GM12878 (cell line): ENCODE measurements around the gene SENP1. TPM values are rescaled to one million over a fixed set of nuclear protein-coding genes. Genes with fewer than 3 reads are reported as not detected.

Experiments
- ATAC-seq: fragments of 200-7000 bp; cut with Tn5 transposase; 3 replicates; pipeline ENCODE4 v1.9.1; 2020; ENCODE audit warnings: mild to moderate bottlenecking, moderate library complexity
- BruUV-seq: library from RNA; stranded (reverse); fragments of 400-500 nt; replicated peaks from 2 replicates; lab custom pipeline; 2021; lab: Mats Ljungman, UMichigan
- CTCF ChIA-PET: fragments of 300-600 bp; sonication (Branson Sonifier 250); formaldehyde crosslinking; extraction: SDS; loops from one replicate; lab custom pipeline; 2021; ENCODE audit warnings: inconsistent platforms; lab: Yijun Ruan, JAX
- POLR2A ChIA-PET: fragments of 350-600 bp; formaldehyde crosslinking; extraction: SDS; loops from one replicate; lab custom pipeline; 2021; ENCODE audit warnings: inconsistent platforms; lab: Charles Lee
- RAD21 ChIA-PET: fragments of 300-600 bp; sonication (Branson Sonifier 250); formaldehyde crosslinking; loops from one replicate; lab custom pipeline; 2023; ENCODE audit warnings: antibody characterized with exemption; ENCODE audit not compliant: unreplicated experiment; lab: Charles Lee
- SMC1A ChIA-PET: fragments of 300-600 bp; sonication (Branson Sonifier 250); formaldehyde crosslinking; loops from one replicate; lab custom pipeline; 2023; ENCODE audit not compliant: unreplicated experiment, uncharacterized antibody; lab: Charles Lee
- DNase-seq: peaks from one replicate; pipeline ENCODE4 v3.0.0-alpha.2; 2011; ENCODE audit warnings: low read depth, low spot score
- FAIRE-seq: peaks from 3 replicates; lab custom pipeline; 2011; peaks lifted over from hg19 to GRCh38; lab: Jason Lieb, UNC
- H2AFZ ChIP-seq: 2 replicates; pipeline ENCODE4 v1.6.0; 2011; ENCODE audit warnings: low read depth, low read length, control low read depth; ENCODE audit not compliant: control insufficient read depth
- H3K27ac ChIP-seq: 2 replicates; pipeline ENCODE4 v1.5.1; 2011; ENCODE audit warnings: control low read depth; ENCODE audit not compliant: control insufficient read depth, insufficient read depth
- H3K27me3 ChIP-seq, 2 experiments: replicated peaks in 1 of 2; 2 replicates each; pipeline versions ENCODE4 v1.6.0 to v1.6.1; 2011; ENCODE audit warnings: low read length in 1 of 2; ENCODE audit not compliant: control insufficient read depth in 2 of 2, insufficient read depth in 2 of 2
- H3K36me3 ChIP-seq, 2 experiments: 2 replicates each; pipeline ENCODE4 v1.5.1; 2011; ENCODE audit warnings: low read length in 1 of 2; ENCODE audit not compliant: control insufficient read depth in 2 of 2, insufficient read depth in 2 of 2
- H3K4me1 ChIP-seq: 2 replicates; pipeline ENCODE4 v1.6.1; 2011; ENCODE audit warnings: mild to moderate bottlenecking, low read length, moderate library complexity, mixed read lengths; ENCODE audit not compliant: control insufficient read depth, insufficient read depth
- H3K4me2 ChIP-seq: 2 replicates; pipeline ENCODE4 v1.6.0; 2011; ENCODE audit warnings: control low read depth; ENCODE audit not compliant: control insufficient read depth, insufficient read depth
- H3K4me3 ChIP-seq: fragments of 200-600 bp; sonication (generic); 2 replicates; pipeline ENCODE4 v1.5.1; 2016
- H3K79me2 ChIP-seq: 2 replicates; pipeline ENCODE4 v1.6.0; 2011; ENCODE audit warnings: low read length; ENCODE audit not compliant: control insufficient read depth, insufficient read depth
- H3K9ac ChIP-seq: 2 replicates; pipeline ENCODE4 v1.8.0; 2011; ENCODE audit warnings: low read length, control low read depth, mixed read lengths; ENCODE audit not compliant: control insufficient read depth, insufficient read depth
- H3K9me3 ChIP-seq: replicated peaks from 3 replicates; pipeline ENCODE4 v1.5.1; 2011; ENCODE audit warnings: mild to moderate bottlenecking, low read length; ENCODE audit not compliant: control insufficient read depth, insufficient read depth
- H4K20me1 ChIP-seq: 2 replicates; pipeline ENCODE4 v1.6.0; 2011; ENCODE audit not compliant: control insufficient read depth, insufficient read depth
- MTA3 ChIP-seq: IDR thresholded peaks from 2 replicates; pipeline ENCODE4 v1.6.1; 2012; ENCODE audit warnings: low read length, inconsistent platforms, borderline replicate concordance
- NFYB ChIP-seq: IDR thresholded peaks from 2 replicates; pipeline ENCODE4 v1.6.1; 2011; ENCODE audit warnings: low read depth, mild to moderate bottlenecking, low read length, improper control_type of control experiment, moderate library complexity; ENCODE audit not compliant: insufficient read depth
- NR2C2 ChIP-seq: IDR thresholded peaks from 2 replicates; pipeline ENCODE4 v1.6.1; 2011; ENCODE audit warnings: borderline replicate concordance, low read depth; ENCODE audit not compliant: control insufficient read depth, insufficient read length
- NRF1 ChIP-seq: conservative IDR thresholded peaks from 2 replicates; pipeline ENCODE4 v1.6.1; 2011; ENCODE audit warnings: mild to moderate bottlenecking, low read depth, low read length, improper control_type of control experiment
- STAT1 ChIP-seq: fragments of 450-650 bp; conservative IDR thresholded peaks from 2 replicates; pipeline ENCODE4 v1.6.1; 2014; ENCODE audit warnings: antibody characterized with exemption, mild to moderate bottlenecking
- WGBS: methylation state at CpG from one replicate; pipeline ENCODE4 v1.1.6; 2016; ENCODE audit warnings: low lambda C conversion rate; ENCODE audit not compliant: insufficient replicate concordance, insufficient coverage; ENCODE audit errors: missing lambda C conversion rate; 5-methylcytosine and 5-hydroxymethylcytosine counted together
- in situ Hi-C: fragments of 300-500 bp; cut with MboI; formaldehyde crosslinking; loops from 9 replicates; pipeline ENCODE4 v1.14.3; 2018; ENCODE audit warnings: mixed read lengths
- intact Hi-C: fragments of 100-400 bp; cut with micrococcal nuclease; formaldehyde crosslinking; loops from one replicate; pipeline ENCODE4 v1.14.2; 2022; ENCODE audit not compliant: unreplicated experiment
- polyA plus RNA-seq, 11 experiments: library from polyadenylated mRNA; depleted of rRNA in 4 of 11; unstranded in 6 of 11; stranded (reverse) in 5 of 11; fragments of >200 nt; fragmentation: Nextera tagmentation in 4 of 11; fragmentation: Illumina TruSeq in 1 of 11; extraction: Ambion mirVana in 4 of 11; extraction: Trizol in 1 of 11; gene quantifications; 1 replicate in 1 of 11; 2 replicates in 10 of 11; pipeline versions ENCODE4 v1.2.1 to v1.2.3, GENCODE V29; 2011 to 2016; ENCODE audit warnings: inconsistent platforms in 2 of 11, missing spikeins in 2 of 11, low read depth in 1 of 11
- total RNA-seq, 4 experiments: library from RNA; depleted of rRNA in 3 of 4; stranded (reverse); fragments of >200 nt in 3 of 4; fragmentation: Illumina TruSeq in 1 of 4; extraction: Trizol in 1 of 4; gene quantifications; 2 replicates each; pipeline versions ENCODE4 v1.2.1 to v1.2.3, GENCODE V29; 2013 to 2021
- TF ChIP-seq, protein P1 (sequence below): fragments of 450-650 bp; formaldehyde crosslinking; IDR thresholded peaks from 2 replicates; pipeline ENCODE4 v1.4.0; 2022; ENCODE audit warnings: mild to moderate bottlenecking, moderate library complexity

SENP1 gene
- total and polyA plus RNA-seq, 10 of the 15 experiments (the other 5 are each of a cell fraction or from before 2014, with no cell fraction given) = 8.1 to 52.4 (median 26.1) TPM

DNA sequence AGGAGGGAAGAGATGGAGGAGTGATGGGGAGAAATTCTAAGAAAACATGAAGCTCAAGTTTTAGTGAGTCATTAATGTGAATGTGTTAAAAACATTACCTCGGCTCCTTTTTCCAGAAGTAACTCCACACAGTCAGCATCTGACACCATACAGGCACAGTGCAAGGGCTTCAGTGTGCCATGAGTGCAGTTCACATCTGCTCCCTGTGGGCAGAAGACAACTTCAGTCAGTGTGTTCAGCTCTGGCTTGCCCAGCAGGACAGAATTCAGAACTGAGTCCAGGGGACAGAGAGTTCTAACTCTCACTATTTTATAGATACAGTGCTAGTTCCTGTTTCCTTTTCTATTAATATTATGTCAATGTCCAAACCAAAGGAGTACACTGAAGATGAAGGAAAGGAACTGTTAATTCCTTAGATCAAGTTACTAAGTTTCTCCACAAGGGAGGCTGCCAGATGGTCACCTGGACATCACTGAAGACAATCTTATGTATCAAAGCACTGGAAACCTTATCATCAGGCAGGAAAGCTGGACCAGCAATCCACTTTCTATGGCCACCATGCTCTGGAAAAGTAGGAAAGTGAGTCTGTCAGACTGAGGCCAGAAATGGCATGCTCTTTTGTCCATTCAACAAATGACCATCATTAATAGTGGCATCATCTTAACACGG, 45.4 kb upstream of the SENP1 start:
- CTCF ChIA-PET = interaction anchor here (1.6 to 2.4 kb wide), 2 partner anchors 10 to 13 kb away, joined by 4 to 6 read pairs; no protein-coding TSS in a partner anchor
- BruUV-seq = no TSS peak
- TF ChIP-seq MTA3 = 0 out of 2 replicates have a peak, but pooled peaks have one; percentile 3
- no peak for TF ChIP-seq STAT1
- TF ChIP-seq NR2C2 = no peak
- TF ChIP-seq, protein P1, sequence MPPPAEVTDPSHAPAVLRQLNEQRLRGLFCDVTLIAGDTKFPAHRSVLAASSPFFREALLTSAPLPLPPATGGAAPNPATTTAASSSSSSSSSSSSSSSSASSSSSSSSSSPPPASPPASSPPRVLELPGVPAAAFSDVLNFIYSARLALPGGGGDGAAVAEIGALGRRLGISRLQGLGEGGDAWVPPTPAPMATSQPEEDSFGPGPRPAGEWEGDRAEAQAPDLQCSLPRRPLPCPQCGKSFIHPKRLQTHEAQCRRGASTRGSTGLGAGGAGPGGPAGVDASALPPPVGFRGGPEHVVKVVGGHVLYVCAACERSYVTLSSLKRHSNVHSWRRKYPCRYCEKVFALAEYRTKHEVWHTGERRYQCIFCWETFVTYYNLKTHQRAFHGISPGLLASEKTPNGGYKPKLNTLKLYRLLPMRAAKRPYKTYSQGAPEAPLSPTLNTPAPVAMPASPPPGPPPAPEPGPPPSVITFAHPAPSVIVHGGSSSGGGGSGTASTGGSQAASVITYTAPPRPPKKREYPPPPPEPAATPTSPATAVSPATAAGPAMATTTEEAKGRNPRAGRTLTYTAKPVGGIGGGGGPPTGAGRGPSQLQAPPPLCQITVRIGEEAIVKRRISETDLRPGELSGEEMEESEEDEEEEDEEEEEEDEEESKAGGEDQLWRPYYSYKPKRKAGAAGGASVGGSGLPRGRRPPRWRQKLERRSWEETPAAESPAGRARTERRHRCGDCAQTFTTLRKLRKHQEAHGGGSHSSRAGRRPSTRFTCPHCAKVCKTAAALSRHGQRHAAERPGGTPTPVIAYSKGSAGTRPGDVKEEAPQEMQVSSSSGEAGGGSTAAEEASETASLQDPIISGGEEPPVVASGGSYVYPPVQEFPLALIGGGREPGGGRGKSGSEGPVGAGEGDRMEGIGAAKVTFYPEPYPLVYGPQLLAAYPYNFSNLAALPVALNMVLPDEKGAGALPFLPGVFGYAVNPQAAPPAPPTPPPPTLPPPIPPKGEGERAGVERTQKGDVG (CRISPR knock-in tag) = no peak
- no peak for TF ChIP-seq NRF1
- TF ChIP-seq NFYB = no peak

More for the DNA sequence above, 45.4 kb upstream of the SENP1 start:
- H3K27ac ChIP-seq = no peak overlapping the region
- ATAC-seq = peak; percentile 54
- no peak overlapping the region for H3K4me3 ChIP-seq
- no peaks in the 10 kb centered on the region for H3K27me3 ChIP-seq
- no peak for DNase-seq
- no peaks in the 10 kb centered on the region for H4K20me1 ChIP-seq
- no peaks in the 10 kb centered on the region for H3K9me3 ChIP-seq
- POLR2A ChIA-PET = interaction anchor here (0.5 kb wide), 1 partner anchor 48 kb away, joined by 3 read pairs; no protein-coding TSS in a partner anchor
- peaks cover 5% of the 10 kb centered on the region for H3K79me2 ChIP-seq
- H3K9ac ChIP-seq = no peak overlapping the region
- WGBS = 80% methylated on average over 2 of the region's 2 CpGs
- H3K36me3 ChIP-seq = peaks cover 8 to 35% of the 10 kb centered on the region in 2 experiments
- in situ Hi-C loops (no loop called here), intact Hi-C loops (loop anchor here (5.0 kb wide), 1 partner anchor 726 kb away; no protein-coding TSS in a partner anchor)
- SMC1A ChIA-PET = no interaction called here
- H2AFZ ChIP-seq = no peak overlapping the region
- H3K4me2 ChIP-seq = no peak overlapping the region
- peaks cover 20% of the 10 kb centered on the region for H3K4me1 ChIP-seq
- FAIRE-seq = no peak
- RAD21 ChIA-PET = interaction anchor here (1.1 kb wide), 1 partner anchor 188 kb away, joined by 3 read pairs; the partner anchor contains the start of gene TMEM106C
